Activated CD4-positive, alpha-beta memory T cell treated with anti-CD3 and anti-CD28 coated beads for 36 hours (primary cell): Measurements from ENCODE around the gene PAX4. TPM values are rescaled to one million over a fixed set of nuclear protein-coding genes. Genes with fewer than 3 reads are reported as not detected.

Source experiments
- CTCF ChIA-PET: fragments of 350-600 bp; sonication (Branson Sonifier 250); formaldehyde crosslinking; loops from one replicate; lab custom pipeline; 2021; ENCODE audit warnings: antibody characterized with exemption, inconsistent platforms; lab: Charles Lee
- POLR2A ChIA-PET: fragments of 350-600 bp; sonication (Branson Sonifier 250); formaldehyde crosslinking; loops from one replicate; lab custom pipeline; 2021; ENCODE audit warnings: antibody characterized with exemption; lab: Charles Lee
- DNase-seq: peaks from one replicate; pipeline ENCODE4 v3.0.0-alpha.2; 2020
- H3K27ac Mint-ChIP-seq: one replicate; pipeline ENCODE4 v1.8.0; 2021; ENCODE audit warnings: mixed read lengths
- H3K27me3 Mint-ChIP-seq: one replicate; pipeline ENCODE4 v1.8.0; 2021; ENCODE audit warnings: mixed read lengths
- H3K36me3 Mint-ChIP-seq: one replicate; pipeline ENCODE4 v1.8.0; 2021; ENCODE audit warnings: mixed read lengths
- H3K4me1 Mint-ChIP-seq: one replicate; pipeline ENCODE4 v1.8.0; 2021; ENCODE audit warnings: low read depth, mixed read lengths
- H3K4me3 Mint-ChIP-seq: one replicate; pipeline ENCODE4 v1.8.0; 2021; ENCODE audit warnings: mild to moderate bottlenecking, mixed read lengths
- H3K9me3 Mint-ChIP-seq: one replicate; pipeline ENCODE4 v1.8.0; 2021; ENCODE audit warnings: mixed read lengths
- intact Hi-C: fragments of 100-400 bp; cut with micrococcal nuclease; formaldehyde crosslinking; loops from one replicate; pipeline ENCODE4 v1.15.1; 2023
- total RNA-seq, 2 experiments: library from RNA; stranded (reverse); gene quantifications; one replicate each; pipeline ENCODE4 v1.2.3, GENCODE V29; 2021

Gene PAX4
- total RNA-seq, 2 experiments from 2014 or later, result not detected

DNA sequence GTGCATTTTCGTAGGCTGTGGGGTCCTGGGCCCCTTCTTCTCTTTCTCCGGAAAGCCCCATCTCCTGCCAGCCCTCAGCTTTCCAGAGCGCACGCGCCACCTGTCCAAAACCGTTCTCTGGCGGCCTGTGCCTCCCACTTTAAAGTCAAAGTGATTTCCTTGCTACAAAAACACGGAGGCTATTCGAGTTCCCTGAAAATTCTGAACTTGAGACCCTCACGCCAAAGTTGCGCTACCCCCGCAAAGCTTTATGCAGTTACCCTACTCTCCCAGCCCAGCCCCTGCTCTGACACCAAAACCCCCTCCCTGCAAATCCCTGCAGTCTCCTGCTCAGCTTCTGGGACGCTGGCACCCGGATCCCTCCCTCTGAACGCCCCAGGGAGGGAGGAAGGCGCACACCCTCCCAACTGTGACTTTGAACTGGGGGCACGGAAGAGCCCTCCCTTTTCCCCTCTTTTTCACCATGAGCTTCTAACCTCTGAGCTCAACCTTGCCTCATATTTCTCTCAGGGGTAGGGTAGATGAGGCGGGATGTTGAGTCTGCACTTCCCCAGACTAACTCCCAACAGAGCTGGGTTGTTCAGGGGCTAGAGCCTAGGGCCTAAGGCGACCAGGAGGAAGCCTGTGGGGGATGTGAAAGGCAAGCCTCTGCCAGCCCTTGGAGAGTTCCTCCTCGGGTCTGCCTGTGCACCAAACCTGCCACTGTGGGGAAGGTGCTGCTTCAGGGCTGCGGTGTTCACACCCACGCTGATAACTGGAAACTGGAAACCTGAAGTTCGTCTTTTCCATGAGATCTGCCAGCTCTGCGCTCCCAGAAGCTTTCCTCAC is 2.7 kb upstream of the PAX4 start:
- no peak for DNase-seq
- H3K4me1 Mint-ChIP-seq, result peaks cover 6% of the 10 kb centered on the region
- peaks cover 46% of the 10 kb centered on the region for H3K27me3 Mint-ChIP-seq
- ChIA-PET POLR2A (no interaction called here), CTCF (no interaction called here)
- H3K9me3 Mint-ChIP-seq, result no peaks in the 10 kb centered on the region
- intact Hi-C loops, result no loop called here
- H3K27ac Mint-ChIP-seq, result no peak overlapping the region
- no peak overlapping the region for H3K4me3 Mint-ChIP-seq
- no peaks in the 10 kb centered on the region for H3K36me3 Mint-ChIP-seq

DNA sequence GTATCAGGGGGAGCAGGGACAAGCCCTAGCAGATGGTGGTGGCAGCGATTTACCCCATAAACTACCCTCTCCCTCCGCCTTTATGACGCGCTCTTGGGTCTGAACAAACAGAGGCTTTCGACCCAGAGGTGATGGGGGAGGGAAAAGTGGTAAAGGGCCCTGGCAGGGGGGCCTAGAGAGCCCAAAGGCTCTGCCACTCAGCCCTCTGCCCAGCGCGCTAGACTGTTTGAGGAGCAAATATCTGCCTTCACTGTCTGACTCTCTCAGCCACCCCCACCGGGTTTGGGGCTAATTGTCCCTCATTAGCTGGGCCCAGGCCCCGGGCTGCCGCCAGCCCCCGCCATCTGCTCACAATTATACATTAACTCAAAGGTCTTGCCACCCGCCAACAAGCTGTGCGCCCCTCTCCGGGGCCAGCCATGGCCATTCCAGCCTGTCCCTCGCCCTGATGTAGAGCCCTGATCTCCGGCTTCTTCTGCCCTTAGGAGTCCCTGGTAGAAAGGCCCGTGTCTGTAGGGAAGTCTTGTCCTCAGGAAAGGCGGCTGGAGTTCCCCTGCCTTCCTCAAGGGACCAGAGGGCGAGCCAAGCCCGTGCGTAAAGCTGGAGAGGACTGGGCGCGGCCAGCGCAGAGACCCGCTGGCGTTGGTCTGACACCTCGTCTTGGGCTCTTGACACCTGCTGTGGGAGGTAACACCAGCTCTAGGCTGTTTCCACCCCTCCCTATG is 1.9 kb upstream of the PAX4 start:
- H3K4me1 Mint-ChIP-seq, result peaks cover 6% of the 10 kb centered on the region

DNA sequence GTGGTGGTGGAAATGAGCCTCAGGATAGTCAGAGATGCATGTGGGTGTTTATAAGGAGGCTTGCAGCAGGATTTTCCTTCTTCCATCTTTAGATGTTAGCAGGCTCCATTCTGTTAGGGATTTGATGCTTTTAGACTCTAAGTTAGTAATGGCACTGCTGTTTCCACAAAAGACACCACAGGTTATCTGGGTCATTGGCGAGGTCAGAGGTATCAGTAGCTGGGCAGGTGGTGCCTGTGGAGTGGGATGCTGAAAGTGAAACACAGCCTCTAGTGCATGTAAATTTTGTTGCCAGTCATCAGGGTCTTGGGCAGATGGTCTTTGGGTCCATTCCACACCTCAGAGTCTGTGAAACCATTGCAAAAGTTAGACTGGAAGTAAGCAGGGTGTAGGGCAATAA is 833 bp upstream of the PAX4 start:
- no peak for DNase-seq
- ChIA-PET CTCF (no interaction called here), POLR2A (no interaction called here)
- intact Hi-C loops, result no loop called here
- no peaks in the 10 kb centered on the region for H3K36me3 Mint-ChIP-seq
- peaks cover 42% of the 10 kb centered on the region for H3K27me3 Mint-ChIP-seq
- H3K4me1 Mint-ChIP-seq, result peaks cover 6% of the 10 kb centered on the region
- H3K27ac Mint-ChIP-seq, result no peak overlapping the region
- H3K4me3 Mint-ChIP-seq, result no peak overlapping the region
- no peaks in the 10 kb centered on the region for H3K9me3 Mint-ChIP-seq

More for the DNA sequence above, 1.9 kb upstream of the PAX4 start:
- CTCF ChIA-PET, result no interaction called here
- peaks cover 48% of the 10 kb centered on the region for H3K27me3 Mint-ChIP-seq
- no peak overlapping the region for H3K4me3 Mint-ChIP-seq
- POLR2A ChIA-PET, result no interaction called here
- DNase-seq, result no peak
- intact Hi-C loops, result no loop called here
- H3K36me3 Mint-ChIP-seq, result no peaks in the 10 kb centered on the region
- H3K9me3 Mint-ChIP-seq, result no peaks in the 10 kb centered on the region
- H3K27ac Mint-ChIP-seq, result no peak overlapping the region

DNA sequence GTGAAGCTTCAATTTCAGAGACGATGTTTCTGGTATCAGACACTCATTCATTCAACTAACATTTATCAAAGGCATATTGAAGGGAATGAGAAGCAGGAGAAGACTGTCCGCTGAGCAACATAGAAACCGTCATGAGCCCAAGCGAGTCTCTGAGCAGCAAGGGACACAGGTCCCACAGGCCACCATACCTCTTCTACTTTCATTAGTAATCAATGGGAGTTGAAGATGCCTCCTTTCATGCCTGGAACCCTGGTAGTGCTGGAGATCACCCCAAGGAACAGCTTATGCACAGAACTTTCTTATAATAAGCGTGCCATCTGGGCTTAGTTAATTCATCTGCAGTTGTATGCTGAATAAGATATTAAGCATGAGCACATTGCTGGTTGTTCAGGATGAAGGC is 1.2 kb downstream of the PAX4 start:
- no peak for DNase-seq

DNA sequence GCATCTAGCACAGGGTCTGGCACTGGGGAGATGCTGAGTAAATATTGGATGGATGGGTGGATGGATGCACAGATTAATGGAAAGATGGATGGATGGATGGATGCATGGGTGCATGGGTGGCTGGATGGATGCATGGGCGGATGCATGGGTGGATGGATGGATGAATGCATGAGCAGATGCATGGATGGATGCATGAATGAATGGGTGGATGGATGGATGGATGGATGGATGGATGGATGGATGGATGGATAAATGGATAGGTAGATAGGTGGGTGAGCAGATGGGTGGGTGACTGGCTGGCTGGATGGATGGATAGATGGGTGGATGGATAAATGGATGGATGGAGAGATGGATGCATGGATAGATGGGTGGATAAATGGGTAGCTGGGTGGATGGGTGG is 5.7 kb downstream of the PAX4 start:
- Mint-ChIP-seq H3K4me3 (no peak overlapping the region), H3K36me3 (no peaks in the 10 kb centered on the region), H3K9me3 (peaks cover 3% of the 10 kb centered on the region), H3K27me3 (peaks cover 19% of the 10 kb centered on the region), H3K4me1 (no peaks in the 10 kb centered on the region), H3K27ac (no peak overlapping the region)
- POLR2A ChIA-PET, result no interaction called here
- intact Hi-C loops, result no loop called here
- DNase-seq, result no peak
- CTCF ChIA-PET, result no interaction called here

More for the DNA sequence above, 1.2 kb downstream of the PAX4 start:
- ChIA-PET CTCF (interaction anchor here (1.0 kb wide), 1 partner anchor 12 kb away, joined by 4 read pairs; no protein-coding TSS in a partner anchor), POLR2A (no interaction called here)
- Mint-ChIP-seq H3K27me3 (peaks cover 51% of the 10 kb centered on the region), H3K36me3 (no peaks in the 10 kb centered on the region), H3K4me1 (peaks cover 6% of the 10 kb centered on the region), H3K9me3 (no peaks in the 10 kb centered on the region), H3K4me3 (no peak overlapping the region), H3K27ac (no peak overlapping the region)
- intact Hi-C loops, result no loop called here

DNA sequence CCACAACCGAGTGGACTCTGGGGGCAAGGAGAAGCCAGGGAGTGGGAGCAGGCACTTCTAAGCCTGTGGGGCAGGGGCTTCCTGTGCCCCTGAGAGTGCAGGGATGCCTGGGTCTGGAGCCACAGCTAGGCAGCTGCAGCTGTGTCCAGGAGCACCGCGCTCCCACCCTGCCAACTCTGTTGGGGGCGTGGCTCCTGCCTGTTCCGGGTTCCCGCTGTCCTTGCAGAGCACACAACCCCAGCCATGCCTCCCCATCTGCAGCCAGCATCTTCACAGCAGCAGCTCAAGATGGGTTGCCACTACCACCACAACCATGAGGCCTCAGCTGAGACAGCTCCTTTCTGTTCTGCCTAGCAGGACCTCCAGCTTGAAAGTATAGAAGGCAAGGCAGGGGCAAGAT is 8.6 kb downstream of the PAX4 start:
- Mint-ChIP-seq H3K9me3 (peaks cover 3% of the 10 kb centered on the region), H3K27ac (no peak overlapping the region), H3K4me1 (no peaks in the 10 kb centered on the region), H3K27me3 (peaks cover 17% of the 10 kb centered on the region), H3K36me3 (no peaks in the 10 kb centered on the region), H3K4me3 (no peak overlapping the region)
- ChIA-PET CTCF (no interaction called here), POLR2A (no interaction called here)
- no peak for DNase-seq
- intact Hi-C loops, result no loop called here

DNA sequence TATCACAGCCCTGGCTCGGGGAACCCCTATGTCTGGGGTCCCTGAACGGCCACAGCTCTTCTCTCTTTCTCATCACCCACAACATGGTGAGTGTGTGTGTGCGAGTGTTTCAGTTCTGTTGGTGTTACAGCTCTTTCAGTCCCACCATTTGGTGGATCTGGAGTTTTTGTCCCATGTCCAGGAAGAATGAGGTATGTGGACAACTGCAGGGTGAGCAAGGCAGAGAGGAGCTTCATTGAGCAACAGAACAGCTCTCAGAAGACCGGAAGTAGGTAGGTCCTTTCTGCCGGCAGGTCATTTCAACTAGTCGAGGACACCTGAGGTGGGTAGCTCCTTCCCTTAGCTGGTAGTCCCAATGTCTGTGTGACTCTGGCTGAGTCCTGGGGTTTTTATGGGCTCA is 9.5 kb downstream of the PAX4 start:
- no peak overlapping the region for H3K4me3 Mint-ChIP-seq
- H3K36me3 Mint-ChIP-seq, result no peaks in the 10 kb centered on the region
- no peak for DNase-seq
- intact Hi-C loops, result no loop called here
- ChIA-PET POLR2A (no interaction called here), CTCF (no interaction called here)
- H3K27me3 Mint-ChIP-seq, result peaks cover 12% of the 10 kb centered on the region
- no peak overlapping the region for H3K27ac Mint-ChIP-seq
- H3K9me3 Mint-ChIP-seq, result peaks cover 3% of the 10 kb centered on the region
- H3K4me1 Mint-ChIP-seq, result no peaks in the 10 kb centered on the region

DNA sequence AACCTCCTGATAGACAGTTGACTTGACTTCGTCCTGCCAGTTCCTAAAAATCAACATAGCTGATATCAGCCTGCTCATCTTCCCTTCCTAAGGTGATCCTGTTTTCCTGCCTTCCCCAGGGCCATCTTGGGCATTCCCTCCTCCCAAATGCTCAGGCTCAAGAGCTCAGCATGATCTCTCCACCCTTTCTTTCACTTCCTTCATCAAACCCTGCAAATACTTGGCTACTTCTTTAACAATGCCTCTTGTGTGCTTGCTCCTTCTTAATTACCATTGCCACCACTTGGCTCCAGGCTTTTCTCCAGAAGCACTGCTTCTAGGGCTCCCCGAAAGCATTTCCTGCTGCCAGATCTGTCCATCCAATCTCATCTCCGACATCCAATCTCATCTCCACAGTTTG is 17.1 kb downstream of the PAX4 start:
- ChIA-PET CTCF (no interaction called here), POLR2A (no interaction called here)
- no peak for DNase-seq
- Mint-ChIP-seq H3K27ac (no peak overlapping the region), H3K4me3 (no peak overlapping the region), H3K27me3 (no peaks in the 10 kb centered on the region), H3K4me1 (no peaks in the 10 kb centered on the region), H3K36me3 (no peaks in the 10 kb centered on the region), H3K9me3 (no peaks in the 10 kb centered on the region)
- intact Hi-C loops, result no loop called here

DNA sequence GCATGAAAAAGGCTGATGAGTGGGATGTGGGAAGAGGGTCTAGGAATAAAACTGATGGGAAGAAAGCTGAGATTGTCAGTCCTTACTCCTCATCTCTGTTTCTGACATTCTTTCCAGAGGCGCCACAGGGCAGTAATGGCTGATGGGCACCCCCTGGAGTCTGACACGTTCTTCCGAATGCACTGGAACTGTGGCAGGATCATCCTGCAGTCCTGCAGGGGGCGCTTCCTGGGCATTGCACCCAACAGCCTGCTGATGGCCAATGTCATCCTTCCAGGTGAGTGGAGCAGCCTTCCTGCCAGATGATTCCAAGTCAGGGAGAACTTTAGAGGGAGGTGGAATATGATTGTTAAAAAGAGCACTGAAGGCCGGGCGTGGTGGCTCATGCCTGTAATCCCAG is 19.6 kb downstream of the PAX4 start:
- ChIA-PET CTCF (no interaction called here), POLR2A (no interaction called here)
- Mint-ChIP-seq H3K36me3 (no peaks in the 10 kb centered on the region), H3K4me1 (no peaks in the 10 kb centered on the region), H3K9me3 (no peaks in the 10 kb centered on the region), H3K4me3 (no peak overlapping the region), H3K27ac (no peak overlapping the region), H3K27me3 (no peaks in the 10 kb centered on the region)
- intact Hi-C loops, result no loop called here
- peak; percentile 20 for DNase-seq

DNA sequence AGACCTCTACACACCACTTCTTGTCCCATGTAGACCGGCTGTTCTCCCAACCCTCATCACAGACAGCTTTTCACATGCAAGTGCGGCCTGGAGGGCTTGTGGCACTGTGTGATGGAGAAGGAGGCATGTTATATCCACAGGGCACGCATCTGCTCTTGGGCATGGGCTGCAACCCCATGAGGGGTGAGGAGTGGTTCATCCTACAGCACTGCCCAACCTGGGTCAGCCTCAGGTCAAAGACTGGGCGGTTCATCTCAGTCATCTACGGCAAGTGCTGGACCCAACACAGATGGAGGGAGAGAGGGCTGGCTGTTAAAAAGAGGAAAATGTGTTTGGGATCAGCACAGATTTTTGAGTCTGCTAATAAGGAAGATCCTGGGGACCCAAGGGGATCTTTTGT is 22.2 kb downstream of the PAX4 start:
- H3K27ac Mint-ChIP-seq, result no peak overlapping the region
- H3K4me3 Mint-ChIP-seq, result no peak overlapping the region

DNA sequence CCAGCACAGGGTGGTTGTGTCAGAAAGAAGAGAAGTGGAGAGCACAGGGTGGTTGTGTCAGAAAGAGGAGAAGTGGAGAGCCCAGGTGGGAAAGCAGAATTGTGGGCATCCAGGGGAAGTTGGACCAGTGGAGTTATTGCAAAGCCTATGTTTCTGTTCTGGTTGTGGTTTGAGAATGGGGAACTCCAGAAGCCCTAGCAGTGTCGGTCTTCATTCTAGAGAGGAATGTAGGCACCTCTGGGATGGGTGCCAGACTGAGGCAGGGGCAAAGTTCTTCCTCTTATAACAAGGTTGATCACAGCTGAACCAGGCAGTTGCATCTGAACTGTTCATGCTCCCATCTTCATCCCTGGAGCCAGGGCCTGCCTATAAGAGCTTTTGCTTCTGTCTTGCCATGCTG is 23.5 kb downstream of the PAX4 start:
- Mint-ChIP-seq H3K9me3 (no peaks in the 10 kb centered on the region), H3K4me3 (no peak overlapping the region), H3K4me1 (peaks cover 6% of the 10 kb centered on the region), H3K27ac (no peak overlapping the region), H3K27me3 (no peaks in the 10 kb centered on the region), H3K36me3 (peaks cover 16% of the 10 kb centered on the region)
- ChIA-PET POLR2A (no interaction called here), CTCF (no interaction called here)
- DNase-seq, result no peak
- intact Hi-C loops, result no loop called here

More for the DNA sequence above, 22.2 kb downstream of the PAX4 start:
- DNase-seq, result no peak
- intact Hi-C loops, result no loop called here
- Mint-ChIP-seq H3K36me3 (peaks cover 9% of the 10 kb centered on the region), H3K27me3 (no peaks in the 10 kb centered on the region), H3K9me3 (no peaks in the 10 kb centered on the region), H3K4me1 (no peaks in the 10 kb centered on the region)
- CTCF ChIA-PET, result no interaction called here
- POLR2A ChIA-PET, result no interaction called here

DNA sequence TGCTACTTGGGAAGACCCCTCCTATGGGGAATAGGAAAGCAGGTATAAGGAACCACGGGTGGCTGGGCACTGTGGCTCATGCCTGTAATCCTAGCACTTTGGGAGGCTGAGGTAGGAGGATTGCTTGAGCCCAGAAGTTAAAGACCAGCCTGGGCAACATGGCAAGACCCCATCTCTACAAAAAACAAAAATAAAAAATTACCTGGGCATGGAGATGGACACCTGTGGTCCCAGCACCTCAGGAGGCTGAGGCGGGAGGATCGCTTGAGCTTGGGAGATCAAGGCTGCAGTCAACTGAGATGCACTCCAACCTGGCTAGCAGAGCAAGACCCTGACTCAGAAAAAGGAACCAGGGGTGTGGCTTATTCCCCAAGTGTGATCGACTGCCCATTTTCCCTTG is 25.4 kb downstream of the PAX4 start:
- intact Hi-C loops, result no loop called here
- no peak overlapping the region for H3K27ac Mint-ChIP-seq
- no peaks in the 10 kb centered on the region for H3K27me3 Mint-ChIP-seq
- H3K36me3 Mint-ChIP-seq, result peaks cover 16% of the 10 kb centered on the region
- H3K4me1 Mint-ChIP-seq, result peaks cover 11% of the 10 kb centered on the region
- no peaks in the 10 kb centered on the region for H3K9me3 Mint-ChIP-seq
- CTCF ChIA-PET, result no interaction called here
- POLR2A ChIA-PET, result no interaction called here
- no peak overlapping the region for H3K4me3 Mint-ChIP-seq
- no peak for DNase-seq

DNA sequence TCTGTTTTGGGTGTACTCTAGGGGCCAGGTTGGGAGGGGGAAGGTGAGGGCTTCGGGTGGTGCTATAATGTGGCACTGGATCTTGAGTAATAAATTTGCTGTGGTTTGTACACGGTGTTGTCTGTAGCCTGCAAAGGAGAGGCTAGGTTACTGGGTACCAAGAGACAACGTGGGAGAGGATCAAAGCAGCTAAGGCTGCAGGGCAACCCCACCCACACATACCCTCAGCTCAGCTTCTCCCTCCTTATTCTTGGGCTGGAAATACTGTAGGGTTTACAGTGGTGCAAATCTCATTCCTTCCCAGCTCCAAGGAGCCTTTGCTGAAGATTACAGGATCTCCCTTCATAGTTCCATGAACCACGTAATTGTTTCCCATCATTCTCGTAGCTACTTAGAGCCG is 26.4 kb downstream of the PAX4 start:
- Mint-ChIP-seq H3K4me3 (no peak overlapping the region), H3K27me3 (no peaks in the 10 kb centered on the region), H3K36me3 (peaks cover 16% of the 10 kb centered on the region), H3K27ac (no peak overlapping the region), H3K4me1 (peaks cover 15% of the 10 kb centered on the region), H3K9me3 (no peaks in the 10 kb centered on the region)
- intact Hi-C loops, result no loop called here
- no peak for DNase-seq
- CTCF ChIA-PET, result no interaction called here
- POLR2A ChIA-PET, result no interaction called here
